Activated CD4-positive, alpha-beta memory T cell treated with anti-CD3 and anti-CD28 coated beads, Interleukin-2, amount 10 ng/mL, durations not matched to agents 7 days and 5 days (primary cell): Measurements from ENCODE around the gene CDH24. TPM values are rescaled to one million over a fixed set of nuclear protein-coding genes. Genes with fewer than 3 reads are reported as not detected.
A peak's percentile ranks its signal among the peaks of the same experiment; 100 is the strongest.

Source experiments
- CTCF ChIA-PET: fragments of 350-600 bp; sonication (Branson Sonifier 250); formaldehyde crosslinking; loops from one replicate; lab custom pipeline; 2021; ENCODE audit warnings: antibody characterized with exemption, inconsistent platforms; lab: Charles Lee
- POLR2A ChIA-PET: fragments of 350-600 bp; sonication (Branson Sonifier 250); formaldehyde crosslinking; loops from one replicate; lab custom pipeline; 2021; ENCODE audit warnings: antibody characterized with exemption; lab: Charles Lee
- DNase-seq: peaks from one replicate; pipeline ENCODE4 v3.0.0-alpha.2; 2020
- H3K27ac Mint-ChIP-seq: one replicate; pipeline ENCODE4 v1.8.0; 2021; ENCODE audit warnings: mild to moderate bottlenecking, mixed read lengths
- H3K27me3 Mint-ChIP-seq: one replicate; pipeline ENCODE4 v1.8.0; 2021; ENCODE audit warnings: mixed read lengths
- H3K36me3 Mint-ChIP-seq: one replicate; pipeline ENCODE4 v1.8.0; 2021; ENCODE audit warnings: low read depth, mixed read lengths
- H3K4me1 Mint-ChIP-seq: one replicate; pipeline ENCODE4 v1.8.0; 2021; ENCODE audit warnings: mixed read lengths
- H3K4me3 Mint-ChIP-seq: one replicate; pipeline ENCODE4 v1.8.0; 2021; ENCODE audit warnings: mild to moderate bottlenecking, mixed read lengths
- H3K9me3 Mint-ChIP-seq: one replicate; pipeline ENCODE4 v1.8.0; 2021; ENCODE audit warnings: mixed read lengths
- total RNA-seq, 2 experiments: library from RNA; stranded (reverse); gene quantifications; one replicate each; pipeline ENCODE4 v1.2.3, GENCODE V29; 2021

The CDH24 gene
- total RNA-seq, 2 experiments from 2014 or later, result 1.6 to 2.0 TPM

DNA sequence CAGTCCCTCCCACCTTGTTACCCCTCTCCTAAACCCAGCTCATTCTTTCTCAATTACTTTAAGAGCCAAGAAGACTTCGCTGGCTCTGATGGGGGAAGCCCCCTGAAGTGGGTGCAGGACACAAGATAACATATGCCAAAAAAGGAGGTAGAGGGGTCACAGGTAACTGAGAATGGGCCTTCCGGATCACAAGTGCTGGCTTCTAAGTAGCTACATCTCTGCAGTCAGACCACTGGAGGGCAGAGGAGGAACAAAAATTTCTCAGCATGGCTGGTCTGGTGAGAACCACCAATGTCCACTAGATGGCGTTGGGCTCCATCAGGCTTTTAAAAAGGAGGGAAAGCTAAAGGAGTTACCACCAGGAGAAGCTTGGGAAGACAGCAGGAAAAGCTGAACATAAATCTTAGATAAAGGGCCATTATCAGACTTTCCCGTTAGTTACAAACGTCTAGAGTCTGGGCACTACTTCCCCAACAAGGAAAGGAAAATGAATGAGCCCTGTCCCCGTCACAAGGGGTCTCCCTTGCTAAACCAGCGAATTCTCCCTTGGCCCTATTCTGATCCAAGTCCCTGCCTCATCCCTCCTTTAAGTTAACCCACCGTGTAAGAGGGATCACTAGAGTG, 11.6 kb upstream of the CDH24 start:
- Mint-ChIP-seq H3K9me3 (no peaks in the 10 kb centered on the region), H3K27ac (peak overlapping the region; percentile 36), H3K36me3 (peaks cover 62% of the 10 kb centered on the region), H3K4me3 (no peak overlapping the region), H3K4me1 (peaks cover 37% of the 10 kb centered on the region), H3K27me3 (no peaks in the 10 kb centered on the region)
- peak; percentile 80 for DNase-seq
- ChIA-PET POLR2A (interaction anchor here (0.7 to 1.7 kb wide), 9 partner anchors 9 to 253 kb away, joined by 3 to 12 read pairs (median 4); partner anchors contain the start of genes ACIN1, C14orf119, CDH24 and HAUS4), CTCF (interaction anchor here (0.6 to 2.2 kb wide), 68 partner anchors 9 to 502 kb away, joined by 3 to 42 read pairs (median 5); partner anchors contain the start of genes ABHD4, ACIN1, AJUBA and C14orf119)

DNA sequence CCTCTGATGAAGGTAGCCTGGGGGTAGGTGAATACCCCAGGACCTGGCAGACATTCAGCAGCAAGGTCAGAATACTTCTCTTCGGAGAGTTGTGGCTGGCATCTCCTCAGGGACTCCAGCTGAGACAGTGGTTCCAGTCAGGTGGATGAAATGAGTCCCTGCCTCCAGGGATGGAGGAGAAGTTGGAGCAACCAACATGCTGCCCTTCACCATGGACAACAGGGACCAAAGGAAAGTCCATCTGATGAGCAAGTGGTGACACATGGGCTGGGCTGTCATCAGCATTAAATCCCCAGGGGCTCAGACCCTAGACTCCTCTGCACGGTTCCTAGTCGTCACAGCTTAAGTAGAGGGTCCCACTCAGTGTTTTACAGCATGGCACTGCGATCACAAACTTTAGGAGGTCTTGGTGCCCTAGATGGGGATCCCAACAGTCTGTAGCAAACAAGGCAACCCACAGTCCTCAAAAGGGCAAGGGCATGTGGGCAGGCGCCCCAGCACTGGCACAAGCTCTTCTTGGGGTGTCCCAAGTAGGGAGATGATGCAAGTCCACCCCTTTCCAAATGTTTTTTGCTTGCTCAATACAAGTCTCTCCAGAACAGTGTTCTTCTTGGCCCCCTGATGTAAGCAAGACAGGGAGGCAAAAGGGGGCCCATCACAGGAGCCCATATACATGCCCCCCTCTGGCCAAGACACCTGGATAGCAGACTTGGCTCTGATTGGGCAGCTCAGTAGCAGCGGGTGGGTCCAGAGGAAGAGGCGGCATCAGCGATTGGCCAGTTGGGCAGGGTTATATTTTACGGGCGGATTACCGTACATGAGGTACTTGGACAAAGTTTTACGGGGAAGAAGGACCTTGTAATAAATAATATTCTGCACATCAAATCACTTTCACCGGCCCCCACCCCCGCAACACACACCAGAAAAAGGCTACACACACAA, 10.8 kb upstream of the CDH24 start:
- Mint-ChIP-seq H3K4me1 (peaks cover 37% of the 10 kb centered on the region), H3K4me3 (no peak overlapping the region), H3K9me3 (no peaks in the 10 kb centered on the region), H3K27ac (peak overlapping the region; percentile 36), H3K36me3 (peaks cover 69% of the 10 kb centered on the region), H3K27me3 (no peaks in the 10 kb centered on the region)
- no peak for DNase-seq
- CTCF ChIA-PET, result interaction anchor here (0.6 to 2.2 kb wide), 66 partner anchors 9 to 501 kb away, joined by 3 to 42 read pairs (median 5); partner anchors contain the start of genes ABHD4, ACIN1, C14orf119 and CDH24
- POLR2A ChIA-PET, result interaction anchor here (0.8 to 1.7 kb wide), 7 partner anchors 10 to 253 kb away, joined by 3 to 12 read pairs (median 4); partner anchors contain the start of genes ACIN1, C14orf119, CDH24 and HAUS4

DNA sequence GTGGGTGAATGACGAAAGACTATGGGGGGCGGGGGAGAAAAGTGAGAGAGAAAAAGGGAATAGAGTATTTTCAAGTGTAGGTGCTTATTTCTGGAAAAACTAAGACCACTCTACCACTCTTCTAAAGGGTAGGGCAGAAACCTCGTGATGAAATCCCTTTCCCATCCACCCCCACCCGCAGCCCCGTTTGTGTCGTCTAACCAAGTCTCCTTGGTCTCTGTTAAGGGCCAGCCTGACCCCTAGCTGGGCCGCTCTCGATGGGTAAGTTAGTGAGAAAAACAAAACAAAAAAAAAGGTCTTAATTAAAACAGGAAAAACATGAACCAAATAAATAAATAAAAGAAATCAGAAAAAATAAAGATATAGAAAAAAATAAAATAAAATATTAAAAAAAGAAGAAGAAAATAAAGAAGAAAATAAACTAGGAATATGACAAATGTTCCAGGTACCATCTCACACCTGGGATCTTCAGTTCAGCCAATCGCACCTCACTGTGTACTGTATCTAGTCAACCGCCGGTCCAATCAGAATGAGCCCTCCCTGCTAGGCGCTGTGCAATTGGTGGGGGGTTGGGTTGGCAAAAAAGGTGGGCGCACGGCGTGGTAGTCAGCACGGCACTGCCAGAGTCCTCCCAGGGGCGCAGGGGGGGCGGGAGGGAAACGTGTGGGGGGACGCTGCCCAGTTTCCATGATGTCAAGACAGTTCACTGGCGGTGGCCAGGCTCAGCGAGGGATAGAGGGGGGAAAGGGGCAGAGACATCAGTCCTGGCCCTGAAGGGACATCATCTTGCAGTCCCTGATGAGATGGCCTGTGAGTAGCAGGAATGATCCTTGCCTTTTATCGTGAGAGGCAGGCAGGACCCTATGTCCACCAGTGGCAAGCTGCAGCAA, 9.8 kb upstream of the CDH24 start:
- H3K27ac Mint-ChIP-seq, result no peak overlapping the region
- peaks cover 31% of the 10 kb centered on the region for H3K4me1 Mint-ChIP-seq
- peaks cover 71% of the 10 kb centered on the region for H3K36me3 Mint-ChIP-seq
- H3K9me3 Mint-ChIP-seq, result no peaks in the 10 kb centered on the region
- ChIA-PET CTCF (interaction anchor here (1.0 to 2.2 kb wide), 5 partner anchors 8 to 254 kb away, joined by 3 to 42 read pairs (median 8); partner anchors contain the start of genes CDH24 and PABPN1), POLR2A (interaction anchor here (1.7 kb wide), 1 partner anchor 60 kb away, joined by 4 read pairs; no protein-coding TSS in a partner anchor)
- no peak for DNase-seq
- no peak overlapping the region for H3K4me3 Mint-ChIP-seq
- no peaks in the 10 kb centered on the region for H3K27me3 Mint-ChIP-seq

GRCh38 chr14:23066368-23066767, 9.0 kb upstream of the CDH24 start:
- CTCF ChIA-PET, result interaction anchor here (0.9 to 1.7 kb wide), 3 partner anchors 8 to 80 kb away, joined by 3 to 8 read pairs (median 3); no protein-coding TSS in a partner anchor
- DNase-seq, result no peak
- Mint-ChIP-seq H3K27ac (no peak overlapping the region), H3K4me1 (peaks cover 23% of the 10 kb centered on the region), H3K9me3 (no peaks in the 10 kb centered on the region), H3K4me3 (no peak overlapping the region), H3K36me3 (peaks cover 67% of the 10 kb centered on the region), H3K27me3 (no peaks in the 10 kb centered on the region)
- POLR2A ChIA-PET, result no interaction called here

DNA sequence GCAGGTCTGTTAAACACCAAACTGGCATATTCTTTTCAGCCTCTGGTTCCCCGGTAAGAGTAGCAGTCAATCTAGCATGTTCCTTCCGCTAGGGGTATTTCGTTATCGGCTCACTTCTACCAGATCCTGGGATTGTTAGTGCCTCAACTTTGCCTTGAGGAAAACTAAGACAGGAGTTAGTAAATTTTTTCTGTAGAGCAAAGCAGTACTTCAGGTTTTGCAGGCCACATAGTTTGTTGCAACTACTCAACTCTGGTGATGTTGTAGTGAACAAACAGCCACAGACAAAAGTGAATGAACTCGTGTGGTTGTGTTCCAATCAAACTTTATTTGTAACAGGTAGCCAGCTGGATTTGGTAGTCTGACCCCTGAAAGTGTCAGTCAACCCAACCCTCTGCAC, 6.3 kb upstream of the CDH24 start:
- no peak overlapping the region for H3K27ac Mint-ChIP-seq
- H3K36me3 Mint-ChIP-seq, result peaks cover 79% of the 10 kb centered on the region
- peaks cover 4% of the 10 kb centered on the region for H3K4me1 Mint-ChIP-seq
- CTCF ChIA-PET, result interaction anchor here (1.4 to 12.5 kb wide), 3 partner anchors 8 to 78 kb away, joined by 6 to 332 read pairs (median 71); partner anchors contain the start of gene AJUBA
- H3K4me3 Mint-ChIP-seq, result no peak overlapping the region
- no peaks in the 10 kb centered on the region for H3K27me3 Mint-ChIP-seq
- no peaks in the 10 kb centered on the region for H3K9me3 Mint-ChIP-seq
- POLR2A ChIA-PET, result interaction anchor here (2.0 to 2.8 kb wide), 2 partner anchors 8 to 57 kb away, joined by 7 to 15 read pairs; no protein-coding TSS in a partner anchor
- DNase-seq, result peak; percentile 9

DNA sequence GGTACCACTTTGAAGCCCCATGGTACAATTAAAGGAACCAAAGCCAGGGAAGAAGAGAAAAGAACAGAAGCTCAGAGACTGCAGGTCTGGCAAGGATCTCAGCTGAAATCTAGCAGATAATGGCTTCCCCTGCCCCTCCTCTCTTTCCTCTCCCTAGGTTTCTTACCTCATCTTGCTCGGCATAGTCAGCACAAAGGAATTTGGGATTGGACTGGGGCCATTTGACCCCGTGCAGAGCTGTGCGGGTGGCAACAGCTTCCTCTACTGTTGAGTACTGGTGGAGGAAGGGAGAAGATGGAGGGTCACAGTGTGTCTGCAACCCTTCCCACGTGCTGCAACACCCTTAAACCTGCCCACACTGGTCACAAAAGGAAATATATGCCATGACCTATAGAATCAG, 4.7 kb upstream of the CDH24 start:
- no peak overlapping the region for H3K27ac Mint-ChIP-seq
- POLR2A ChIA-PET, result interaction anchor here (0.9 to 2.8 kb wide), 4 partner anchors 10 to 76 kb away, joined by 3 to 15 read pairs (median 8); partner anchors contain the start of gene ACIN1
- peaks cover 73% of the 10 kb centered on the region for H3K36me3 Mint-ChIP-seq
- peaks cover 9% of the 10 kb centered on the region for H3K4me1 Mint-ChIP-seq
- DNase-seq, result no peak
- no peak overlapping the region for H3K4me3 Mint-ChIP-seq
- no peaks in the 10 kb centered on the region for H3K9me3 Mint-ChIP-seq
- peaks cover under 1% of the 10 kb centered on the region for H3K27me3 Mint-ChIP-seq
- CTCF ChIA-PET, result interaction anchor here (0.7 to 12.5 kb wide), 7 partner anchors 10 to 498 kb away, joined by 3 to 332 read pairs (median 6); partner anchors contain the start of gene AJUBA

GRCh38 chr14:23060536-23061260, 3.4 kb upstream of the CDH24 start:
- no peak for DNase-seq
- Mint-ChIP-seq H3K4me1 (peaks cover 17% of the 10 kb centered on the region), H3K4me3 (no peak overlapping the region), H3K36me3 (peaks cover 60% of the 10 kb centered on the region), H3K27ac (no peak overlapping the region), H3K9me3 (no peaks in the 10 kb centered on the region), H3K27me3 (peaks cover 8% of the 10 kb centered on the region)
- ChIA-PET CTCF (interaction anchor here (0.6 to 12.5 kb wide), 10 partner anchors 8 to 489 kb away, joined by 3 to 332 read pairs (median 8); partner anchors contain the start of genes ACIN1 and AJUBA), POLR2A (interaction anchor here (2.5 to 3.6 kb wide), 3 partner anchors 11 to 75 kb away, joined by 8 to 37 read pairs (median 15); no protein-coding TSS in a partner anchor)

DNA sequence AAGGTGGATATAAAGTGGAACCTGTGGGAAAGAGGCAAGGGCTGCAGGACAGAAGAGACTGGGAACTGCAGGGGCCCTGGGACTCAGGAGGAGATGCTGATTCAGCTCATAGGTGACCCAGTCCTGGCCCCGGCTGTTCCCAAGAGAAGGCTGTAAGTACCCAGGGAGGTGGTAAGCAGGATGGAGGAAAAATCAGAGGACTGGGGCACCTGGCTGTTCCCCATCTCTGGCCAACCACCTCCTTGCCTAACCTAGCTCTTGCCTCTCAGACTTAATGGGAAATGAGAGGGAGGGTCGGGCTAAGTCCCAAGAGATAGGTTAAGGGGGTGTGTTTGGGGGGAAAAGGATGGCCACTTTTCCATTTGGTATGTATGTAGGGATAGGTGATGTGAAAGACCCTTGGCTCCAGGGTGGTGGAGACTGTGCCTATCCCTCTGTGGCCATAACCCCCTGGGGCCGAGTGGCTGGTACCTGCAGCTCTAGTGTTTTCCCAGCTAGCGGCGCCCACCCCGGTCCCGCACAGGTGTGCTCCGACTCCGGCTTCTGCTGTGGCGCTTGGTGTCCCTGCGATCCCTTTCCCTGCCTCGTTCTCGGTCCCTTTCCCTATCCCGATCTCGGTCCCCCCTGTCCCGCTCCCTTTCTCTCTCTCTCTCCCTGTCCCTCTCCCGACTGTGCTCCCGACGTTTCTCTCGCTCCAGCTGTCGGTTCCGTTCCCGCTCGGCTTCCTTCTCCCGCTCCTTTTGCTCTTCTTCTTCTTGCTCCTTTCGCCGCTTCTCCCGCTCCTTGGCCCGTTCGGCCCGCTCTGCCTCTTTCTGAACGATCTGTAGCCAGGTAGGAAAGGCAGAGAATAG, 1.6 kb upstream of the CDH24 start:
- ChIA-PET POLR2A (interaction anchor here (0.6 to 3.6 kb wide), 14 partner anchors 10 to 140 kb away, joined by 3 to 37 read pairs (median 8); partner anchors contain the start of genes ACIN1, AJUBA, C14orf119 and HAUS4), CTCF (interaction anchor here (0.6 to 12.5 kb wide), 33 partner anchors 8 to 837 kb away, joined by 3 to 332 read pairs (median 5); partner anchors contain the start of genes ACIN1, AJUBA, C14orf119 and HAUS4)
- Mint-ChIP-seq H3K4me3 (no peak overlapping the region), H3K4me1 (peaks cover 17% of the 10 kb centered on the region), H3K9me3 (no peaks in the 10 kb centered on the region), H3K27ac (no peak overlapping the region), H3K27me3 (peaks cover 8% of the 10 kb centered on the region), H3K36me3 (peaks cover 47% of the 10 kb centered on the region)
- no peak for DNase-seq

GRCh38 chr14:23057757-23058653, 685 bp upstream of the CDH24 start:
- Mint-ChIP-seq H3K4me1 (peaks cover 17% of the 10 kb centered on the region), H3K4me3 (peak overlapping the region; percentile 77), H3K27me3 (peaks cover 8% of the 10 kb centered on the region), H3K9me3 (no peaks in the 10 kb centered on the region), H3K36me3 (peaks cover 39% of the 10 kb centered on the region), H3K27ac (peak overlapping the region; percentile 58)
- ChIA-PET POLR2A (interaction anchor here (0.8 to 3.6 kb wide), 16 partner anchors 11 to 139 kb away, joined by 3 to 37 read pairs (median 6); partner anchors contain the start of genes ACIN1, AJUBA, C14orf119 and HAUS4), CTCF (interaction anchor here (0.6 to 12.5 kb wide), 39 partner anchors 9 to 1140 kb away, joined by 3 to 332 read pairs (median 4); partner anchors contain the start of genes ACIN1, AJUBA, C14orf119 and HAUS4)
- DNase-seq, result peak; percentile 89
